Measurements from ENCODE around the gene PLCB3. TPM values are rescaled to one million over a fixed set of nuclear protein-coding genes. Genes with fewer than 3 reads are reported as not detected.

Gene PLCB3
- total and polyA plus RNA-seq, 10 of the 15 experiments (the other 5 are each of a cell fraction or from before 2014, with no cell fraction given): 0.03 to 10.3 (median 3.3) TPM

- TF ChIP-seq ZNF687 (IDR thresholded peaks at IDR 0.05): peak; percentile 73
- TF ChIP-seq ESRRA (IDR thresholded peaks at IDR 0.05; ENCODE audit: low read length): no peak
- peak in 1 of 2 experiments; percentile 52; a peak in 1 of 3 replicates for TF ChIP-seq EGR1 (IDR thresholded peaks at IDR 0.05; ENCODE audit: borderline replicate concordance in 1 of 2, low read depth in 2 of 2, low read length in 2 of 2)
- peak; percentile 75; the same call in 1 of the 2 replicates for TF ChIP-seq LARP7 (IDR thresholded peaks at IDR 0.05)
- TF ChIP-seq NFXL1 (IDR thresholded peaks at IDR 0.05; ENCODE audit: borderline replicate concordance): no peak
- no peak for TF ChIP-seq POU2F2 (IDR thresholded peaks at IDR 0.05; ENCODE audit: borderline replicate concordance, low read depth, low read length)
- TF ChIP-seq BCL11A (IDR thresholded peaks at IDR 0.05; ENCODE audit: low read depth, low read length): no peak
- TF ChIP-seq MAX (IDR thresholded peaks at IDR 0.05; ENCODE audit: low read depth, low read length): peak; percentile 29; the same call in 1 of the 2 replicates
- no peak for TF ChIP-seq RFX5 (IDR thresholded peaks at IDR 0.05; ENCODE audit: low read depth, low read length)
- no peak for TF ChIP-seq PBX3 (IDR thresholded peaks at IDR 0.05; ENCODE audit: insufficient replicate concordance, low read depth, low read length)
- TF ChIP-seq CHD2 (IDR thresholded peaks at IDR 0.05; ENCODE audit: borderline replicate concordance, low read depth, low read length): no peak
- TF ChIP-seq POLR2A (IDR thresholded peaks at IDR 0.05; ENCODE audit: low read depth, low read length): peak; percentile 70
- no peak for TF ChIP-seq PAX8 (IDR thresholded peaks at IDR 0.05)
- TF ChIP-seq E4F1 (IDR thresholded peaks at IDR 0.05; ENCODE audit: borderline replicate concordance, partially characterized antibody): no peak
- TF ChIP-seq TAF1 (IDR thresholded peaks at IDR 0.05; ENCODE audit: borderline replicate concordance, low read depth, low read length): no peak
- TF ChIP-seq STAT3 (IDR thresholded peaks at IDR 0.05; ENCODE audit: low read depth, low read length): no peak
- no peak for TF ChIP-seq HDAC6 (IDR thresholded peaks at IDR 0.05; ENCODE audit: unreplicated experiment)
- TF ChIP-seq ZBTB4 (CRISPR knock-in tag; IDR thresholded peaks at IDR 0.05): no peak
- no peak for TF ChIP-seq SMC3 (IDR thresholded peaks at IDR 0.05; ENCODE audit: borderline replicate concordance, low read length)
- TF ChIP-seq SUZ12 (IDR thresholded peaks at IDR 0.05; ENCODE audit: unreplicated experiment): no peak
These were observed 24.8 kb upstream of the PLCB3 start (continued) for GRCh38 chr11:64226507-64227051.
